Activated CD8-positive, alpha-beta T cell treated with anti-CD3 and anti-CD28 coated beads for 36 hours (primary cell): ENCODE data around the gene EIF4B. TPM values are rescaled to one million over a fixed set of nuclear protein-coding genes. Genes with fewer than 3 reads are reported as not detected.
A peak's percentile ranks its signal among the peaks of the same experiment; 100 is the strongest.

ENCODE experiments used
- ATAC-seq: fragments of 200-7000 bp; cut with Tn5 transposase; one replicate; pipeline ENCODE4 v1.10.0; 2021; ENCODE audit warnings: mild to moderate bottlenecking, moderate library complexity
- CTCF ChIA-PET: fragments of 350-600 bp; sonication (Branson Sonifier 250); formaldehyde crosslinking; loops from one replicate; lab custom pipeline; 2021; ENCODE audit warnings: antibody characterized with exemption; lab: Charles Lee
- POLR2A ChIA-PET: fragments of 350-600 bp; sonication (Branson Sonifier 250); formaldehyde crosslinking; loops from one replicate; lab custom pipeline; 2021; ENCODE audit warnings: antibody characterized with exemption; lab: Charles Lee
- DNase-seq: peaks from one replicate; pipeline ENCODE4 v3.0.0-alpha.2; 2020
- H3K27ac Mint-ChIP-seq: one replicate; pipeline ENCODE4 v1.8.0; 2021; ENCODE audit warnings: mild to moderate bottlenecking, mixed read lengths
- H3K27me3 Mint-ChIP-seq: one replicate; pipeline ENCODE4 v1.8.0; 2021; ENCODE audit warnings: mixed read lengths
- H3K36me3 Mint-ChIP-seq: one replicate; pipeline ENCODE4 v1.8.0; 2021; ENCODE audit warnings: low read depth, mixed read lengths
- H3K4me1 Mint-ChIP-seq: one replicate; pipeline ENCODE4 v1.8.0; 2021; ENCODE audit warnings: low read depth, mixed read lengths
- H3K4me3 Mint-ChIP-seq: one replicate; pipeline ENCODE4 v1.8.0; 2021; ENCODE audit warnings: mild to moderate bottlenecking, moderate library complexity, mixed read lengths
- H3K9me3 Mint-ChIP-seq: one replicate; pipeline ENCODE4 v1.8.0; 2021; ENCODE audit warnings: mixed read lengths
- CTCF ChIP-seq: fragments of 200-600 bp; IDR thresholded peaks from one replicate; pipeline ENCODE4 v1.8.0; 2022; ENCODE audit warnings: antibody characterized with exemption, mild to moderate bottlenecking
- intact Hi-C: fragments of 100-400 bp; cut with micrococcal nuclease; formaldehyde crosslinking; loops from one replicate; pipeline ENCODE4 v1.10.0; 2022
- total RNA-seq, 2 experiments: library from RNA; stranded (reverse); gene quantifications; one replicate each; pipeline ENCODE4 v1.2.3, GENCODE V29; 2021

The EIF4B gene
- total RNA-seq, 2 experiments from 2014 or later: 789 to 814 TPM

- Mint-ChIP-seq H3K4me3 (no peak overlapping the region), H3K27me3 (no peaks in the 10 kb centered on the region), H3K36me3 (peaks cover 22% of the 10 kb centered on the region), H3K4me1 (peaks cover 33% of the 10 kb centered on the region), H3K9me3 (no peaks in the 10 kb centered on the region), H3K27ac (peak overlapping the region; percentile 3)
- POLR2A ChIA-PET: interaction anchor here (1.1 to 5.7 kb wide), 3 partner anchors 10 to 22 kb away, joined by 3 to 37 read pairs (median 15); partner anchors contain the start of gene IGFBP6
- no peak for TF ChIP-seq CTCF
- CTCF ChIA-PET: interaction anchor here (11.7 to 31.8 kb wide), 2 partner anchors 8 to 24 kb away, joined by 124 to 553 read pairs; partner anchors contain the start of genes IGFBP6 and SOAT2
- ATAC-seq: no peak
- intact Hi-C loops: no loop called here
- no peak for DNase-seq
These were observed 70.2 kb downstream of the EIF4B start for GRCh38 chr12:53076461-53076860.

GRCh38 chr12:53077030-53077429 lies 70.8 kb downstream of the EIF4B start:
- Mint-ChIP-seq H3K27ac (no peak overlapping the region), H3K9me3 (no peaks in the 10 kb centered on the region), H3K4me1 (peaks cover 33% of the 10 kb centered on the region), H3K27me3 (no peaks in the 10 kb centered on the region), H3K4me3 (peak overlapping the region; percentile 83), H3K36me3 (peaks cover 20% of the 10 kb centered on the region)
- ATAC-seq: no peak
- ChIA-PET CTCF (interaction anchor here (0.8 to 31.8 kb wide), 4 partner anchors 8 to 340 kb away, joined by 3 to 553 read pairs (median 64); partner anchors contain the start of genes IGFBP6 and SOAT2), POLR2A (interaction anchor here (0.9 to 5.7 kb wide), 6 partner anchors 10 to 26 kb away, joined by 3 to 37 read pairs (median 7); partner anchors contain the start of genes IGFBP6 and SOAT2)
- no peak for DNase-seq
- intact Hi-C loops: no loop called here
- TF ChIP-seq CTCF: no peak

GRCh38 chr12:53078425-53079225 lies 72.4 kb downstream of the EIF4B start:
- H3K9me3 Mint-ChIP-seq: no peaks in the 10 kb centered on the region
- no peaks in the 10 kb centered on the region for H3K27me3 Mint-ChIP-seq
- peaks cover 39% of the 10 kb centered on the region for H3K4me1 Mint-ChIP-seq
- no peak for TF ChIP-seq CTCF
- CTCF ChIA-PET: interaction anchor here (0.9 to 31.8 kb wide), 10 partner anchors 10 to 273 kb away, joined by 3 to 553 read pairs (median 9); partner anchors contain the start of genes IGFBP6 and SOAT2
- H3K27ac Mint-ChIP-seq: peak overlapping the region; percentile 80
- peak overlapping the region; percentile 83 for H3K4me3 Mint-ChIP-seq
- peak; percentile 70 for DNase-seq
- intact Hi-C loops: loop anchor here (1.0 kb wide), 1 partner anchor 20 kb away; no protein-coding TSS in a partner anchor
- POLR2A ChIA-PET: interaction anchor here (0.6 to 5.7 kb wide), 14 partner anchors 8 to 1681 kb away, joined by 3 to 37 read pairs (median 5); partner anchors contain the start of genes IGFBP6 and SOAT2
- H3K36me3 Mint-ChIP-seq: peaks cover 13% of the 10 kb centered on the region
- ATAC-seq: peak; percentile 20

GRCh38 chr12:53079226-53080117 lies 73.2 kb downstream of the EIF4B start, which contains the start of gene SPRYD3:
TSS of gene SPRYD3 (minus strand) at chr12:53079390. CDS start at chr12:53079333, 57 bp downstream.
- peak; percentile 98 for ATAC-seq
- peak; percentile 98 for DNase-seq
- H3K4me3 Mint-ChIP-seq: peak within 1 kb of the TSS; percentile 83
- H3K36me3 Mint-ChIP-seq: peaks cover 6% of the 10 kb centered on the region
- CTCF ChIA-PET: interaction anchor here (0.8 to 31.8 kb wide), 13 partner anchors 11 to 273 kb away, joined by 3 to 553 read pairs (median 4); partner anchors contain the start of genes IGFBP6 and SOAT2
- intact Hi-C loops: loop anchor here (1.0 kb wide), 1 partner anchor 19 kb away; no protein-coding TSS in a partner anchor
- no peak for TF ChIP-seq CTCF
- H3K27ac Mint-ChIP-seq: peak within 1 kb of the TSS; percentile 80
- H3K4me1 Mint-ChIP-seq: peaks cover 34% of the 10 kb centered on the region
- POLR2A ChIA-PET: interaction anchor here (0.6 to 5.7 kb wide), 14 partner anchors 9 to 1682 kb away, joined by 3 to 37 read pairs (median 5); partner anchors contain the start of genes IGFBP6 and SOAT2
- no peaks in the 10 kb centered on the region for H3K9me3 Mint-ChIP-seq
- H3K27me3 Mint-ChIP-seq: no peaks in the 10 kb centered on the region
